GM13976 (cell line): ENCODE results near the gene FTL.
A peak's percentile ranks its signal among the peaks of the same experiment; 100 is the strongest.

Experiments used
- DNase-seq: peaks from one replicate; pipeline ENCODE4 v3.0.0; 2012; ENCODE audit warnings: low spot score
- CTCF ChIP-seq: IDR thresholded peaks from 2 replicates; pipeline ENCODE4 v1.5.1; 2012; ENCODE audit warnings: borderline replicate concordance, mild to moderate bottlenecking; ENCODE audit not compliant: insufficient read depth; ENCODE audit errors: extremely low read depth, missing control alignments, control extremely low read depth
- in situ Hi-C: fragments of 300-500 bp; cut with MboI; formaldehyde crosslinking; loops from one replicate; pipeline ENCODE4 v1.12.0; 2022; ENCODE audit warnings: low sequenced_read_pairs, mixed read lengths, inconsistent platforms; ENCODE audit not compliant: unreplicated experiment

The FTL gene

DNA sequence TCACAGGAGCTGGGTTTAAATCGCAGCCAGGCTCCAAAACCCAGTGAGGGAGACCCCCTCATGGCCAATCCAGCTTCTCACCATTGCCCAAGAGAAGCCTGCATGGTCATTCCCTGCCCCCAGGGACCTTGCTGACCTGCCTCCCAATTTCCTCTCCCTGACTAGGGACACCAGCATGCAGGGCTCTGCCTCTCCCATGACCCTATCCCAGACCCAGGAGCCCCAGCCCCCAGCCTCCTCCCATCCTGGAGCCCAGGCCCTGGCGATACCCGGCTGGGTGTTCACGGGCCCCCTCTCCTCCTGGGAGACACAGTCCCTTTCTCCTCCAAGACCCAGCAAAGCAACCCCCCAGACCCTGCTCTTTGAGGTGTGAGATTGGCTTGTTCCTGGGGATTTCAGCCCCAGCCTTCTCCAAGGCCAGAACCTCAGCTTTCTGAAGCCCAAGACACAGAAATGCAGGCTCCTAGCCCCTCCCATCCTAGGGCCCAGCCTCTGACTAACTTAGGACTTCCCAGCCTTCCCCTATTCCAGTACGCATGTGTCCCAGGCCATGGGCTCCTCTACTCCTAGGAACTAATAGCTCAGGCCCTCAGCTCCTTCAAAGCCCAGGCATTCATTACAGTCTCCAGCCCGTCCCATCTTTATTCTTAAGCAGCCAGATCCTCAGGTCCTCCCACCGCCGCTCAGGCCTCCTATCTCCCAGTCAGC lies 26.9 kb downstream of the FTL start:
- no peak for TF ChIP-seq CTCF
- in situ Hi-C loops: no loop called here
- peak; percentile 61 for DNase-seq

GRCh38 chr19:48992581-48993174 lies 27.6 kb downstream of the FTL start:
- DNase-seq: no peak
- no peak for TF ChIP-seq CTCF
- in situ Hi-C loops: no loop called here

- in situ Hi-C loops: no loop called here
- peak; percentile 99 for DNase-seq
- peak; percentile 96 for TF ChIP-seq CTCF
These were observed 28.3 kb downstream of the FTL start, which contains the start of the genes GYS1 and RUVBL2 for GRCh38 chr19:48993175-48994034. TSS of gene GYS1 (minus strand) at chr19:48993309. CDS start at chr19:48993112, 197 bp downstream. TSS of gene RUVBL2 (plus strand) at chr19:48993887. CDS start at chr19:48993912, 25 bp downstream.

DNA sequence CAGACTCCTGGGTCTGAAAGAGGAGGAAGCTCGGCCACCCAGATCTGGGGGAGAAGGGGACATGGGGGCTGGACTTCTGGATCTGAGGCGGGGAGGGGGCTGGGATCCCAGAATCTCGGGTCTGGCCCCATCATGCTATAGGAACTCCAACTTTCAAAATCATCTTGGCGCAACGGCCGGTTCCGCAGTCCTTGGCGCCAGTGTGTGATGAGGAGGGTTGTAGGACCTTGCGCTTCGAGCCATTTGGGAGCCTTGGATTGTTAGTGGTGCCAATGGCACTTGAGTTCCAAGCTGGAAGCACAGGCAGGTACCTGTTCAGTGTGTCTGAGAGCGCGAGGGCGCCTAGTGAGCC lies 28.9 kb downstream of the FTL start:
- DNase-seq: no peak
- TF ChIP-seq CTCF: no peak
- in situ Hi-C loops: no loop called here

DNA sequence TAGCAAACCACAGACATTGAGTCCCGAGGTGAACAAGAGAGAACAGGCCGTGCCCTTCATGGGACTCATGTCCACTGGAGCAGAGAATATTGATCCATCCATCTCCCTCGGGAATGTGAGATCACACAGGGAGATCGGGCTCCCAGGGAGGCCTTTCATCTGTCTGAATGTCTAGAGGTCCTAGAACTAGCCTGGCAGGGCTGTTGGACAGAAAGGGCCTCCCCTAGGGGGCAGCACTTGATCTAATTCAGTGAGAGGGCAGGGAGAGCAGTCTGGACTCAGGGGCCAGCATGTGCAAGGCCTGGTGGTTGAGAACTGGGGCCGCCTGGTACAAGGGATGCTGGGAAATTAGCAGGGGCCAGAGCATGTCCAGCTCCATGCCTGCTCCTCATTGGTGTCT lies 32.9 kb downstream of the FTL start:
- TF ChIP-seq CTCF: peak; percentile 46
- peak; percentile 60 for DNase-seq
- in situ Hi-C loops: no loop called here

DNA sequence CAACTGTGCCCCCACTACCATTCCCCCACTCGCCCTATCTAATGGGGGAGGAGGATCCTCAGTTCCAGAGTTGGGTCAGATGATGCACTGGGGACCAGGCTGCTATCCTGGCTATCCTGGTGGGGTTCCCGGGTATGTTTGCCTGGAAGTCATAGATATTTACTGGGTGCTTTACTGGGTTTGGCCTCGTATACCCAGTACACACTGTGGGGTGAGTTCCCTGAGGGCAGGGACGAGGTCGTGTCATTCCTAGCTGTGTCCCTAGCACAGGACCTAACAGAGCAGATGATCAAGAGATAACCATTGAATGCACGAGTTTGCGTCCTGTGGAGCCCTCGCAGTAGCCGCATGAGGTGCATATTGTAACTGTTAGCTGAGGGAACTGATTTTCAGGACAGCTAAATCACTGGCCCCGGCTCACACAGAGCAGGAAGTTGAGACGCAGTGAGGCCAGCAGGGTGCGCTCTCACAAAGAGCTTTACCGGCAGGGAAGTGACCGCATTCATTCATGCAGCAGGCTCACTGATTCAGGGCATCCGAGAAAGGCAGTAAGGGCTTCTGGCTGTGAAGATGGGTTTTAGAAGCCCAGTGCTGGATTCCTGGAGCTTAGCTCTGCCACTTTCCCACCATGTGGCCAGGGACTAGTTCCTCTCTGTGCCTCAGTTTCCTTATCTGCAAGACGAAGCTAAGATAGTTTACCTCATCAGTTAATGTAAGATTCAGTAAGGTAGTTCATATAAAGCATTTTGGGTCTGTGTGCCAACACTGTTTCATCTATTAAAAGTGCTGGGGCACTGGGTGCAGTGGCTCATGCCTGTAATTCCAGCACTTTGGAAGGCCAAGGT lies 34.6 kb downstream of the FTL start:
- peak; percentile 64 for TF ChIP-seq CTCF
- DNase-seq: peak; percentile 72

More for the DNA sequence above, 34.6 kb downstream of the FTL start:
- in situ Hi-C loops: no loop called here
